Fibroblast of skin of right biceps (primary cell): ENCODE results near the gene TNS1.

ENCODE experiments used
- DNase-seq: peaks from one replicate; pipeline ENCODE4 v3.0.0-alpha.2; 2013

TNS1 gene

GRCh38 chr2:218015586-218016521 lies 13.1 kb upstream of the TNS1 start:
- no peak for DNase-seq

DNA sequence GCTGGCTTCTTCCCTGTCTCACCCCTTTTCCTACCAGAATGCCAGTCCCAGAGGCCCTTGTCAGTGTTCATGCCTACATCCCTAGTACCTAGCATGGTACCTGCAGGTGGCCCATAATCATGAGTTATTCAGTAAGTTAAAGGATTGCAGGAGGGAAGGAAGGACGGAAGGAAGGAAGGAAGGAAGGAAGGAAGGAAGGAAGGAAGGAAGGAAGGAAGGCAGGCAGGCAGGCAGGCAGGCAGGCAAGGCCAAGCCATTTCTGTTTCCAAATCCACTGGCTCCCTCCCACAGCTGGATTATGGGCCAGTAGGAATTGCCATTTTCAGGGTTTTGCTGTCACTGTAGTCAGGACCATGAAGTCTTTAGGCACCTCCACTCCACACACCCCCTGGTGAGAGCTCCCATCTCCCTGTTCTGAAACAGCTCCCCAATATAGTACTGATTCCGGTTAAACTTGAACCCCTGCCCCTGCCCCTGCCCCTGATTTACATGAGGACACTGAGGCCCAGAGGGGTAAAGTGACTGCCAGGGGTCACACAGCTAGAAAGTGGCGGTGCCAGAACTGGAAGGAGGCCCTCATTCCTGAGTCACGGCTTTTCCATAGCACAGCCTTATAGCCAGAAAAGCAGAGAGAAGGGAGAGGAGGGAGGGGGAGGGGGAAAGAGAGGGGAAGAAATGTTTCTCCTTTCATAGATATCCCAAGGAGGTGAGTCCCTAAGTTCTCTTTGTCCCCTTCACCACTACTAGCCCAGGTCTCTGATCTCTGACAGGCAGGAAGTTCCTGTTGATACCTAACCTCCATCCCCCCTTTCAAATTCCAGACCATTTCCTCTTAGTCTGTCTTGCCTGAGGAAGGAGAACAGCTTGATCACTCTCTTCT lies 12.2 kb upstream of the TNS1 start:
- peak; percentile 49 for DNase-seq

- DNase-seq: no peak
These were observed 10.5 kb upstream of the TNS1 start for GRCh38 chr2:218013289-218013688.

DNA sequence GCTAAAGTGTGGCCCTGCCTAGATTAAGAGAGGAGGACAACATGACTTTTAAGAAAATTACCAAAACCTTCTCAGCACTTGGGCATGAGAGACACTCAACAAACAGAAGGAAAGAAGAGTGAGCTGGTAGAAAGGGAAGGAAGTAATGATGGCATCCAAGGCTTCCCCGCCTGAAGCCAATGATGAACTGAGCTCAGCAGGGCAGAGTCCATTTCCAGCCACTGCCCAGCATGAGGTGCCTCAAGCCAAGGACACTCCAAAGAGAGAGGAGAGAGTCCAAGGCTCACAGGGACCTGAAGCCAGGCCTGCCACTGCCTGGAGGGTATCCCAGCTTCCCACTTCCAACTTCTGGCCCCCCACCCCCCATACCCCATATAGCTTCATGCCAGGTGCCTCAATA lies 9.5 kb upstream of the TNS1 start:
- no peak for DNase-seq

DNA sequence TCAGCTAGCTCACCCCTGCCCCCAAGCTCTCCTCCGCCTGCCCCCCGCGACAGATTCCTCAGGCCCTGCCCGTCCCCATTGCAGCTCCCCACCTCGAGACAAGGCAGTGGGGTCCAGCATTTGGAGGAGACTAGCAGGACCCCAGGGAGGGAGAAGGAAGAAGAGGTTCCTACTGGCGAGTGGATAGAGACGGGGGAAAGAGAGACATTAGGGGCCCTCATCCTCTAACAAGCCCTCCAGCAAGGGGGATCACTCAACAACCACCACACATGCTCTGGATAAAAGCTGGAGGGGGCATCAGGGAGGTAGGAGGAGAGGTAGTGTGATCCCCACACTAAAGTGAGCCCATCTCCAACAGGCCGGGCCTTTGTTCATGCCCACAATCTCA lies 8.9 kb upstream of the TNS1 start:
- DNase-seq: no peak

DNA sequence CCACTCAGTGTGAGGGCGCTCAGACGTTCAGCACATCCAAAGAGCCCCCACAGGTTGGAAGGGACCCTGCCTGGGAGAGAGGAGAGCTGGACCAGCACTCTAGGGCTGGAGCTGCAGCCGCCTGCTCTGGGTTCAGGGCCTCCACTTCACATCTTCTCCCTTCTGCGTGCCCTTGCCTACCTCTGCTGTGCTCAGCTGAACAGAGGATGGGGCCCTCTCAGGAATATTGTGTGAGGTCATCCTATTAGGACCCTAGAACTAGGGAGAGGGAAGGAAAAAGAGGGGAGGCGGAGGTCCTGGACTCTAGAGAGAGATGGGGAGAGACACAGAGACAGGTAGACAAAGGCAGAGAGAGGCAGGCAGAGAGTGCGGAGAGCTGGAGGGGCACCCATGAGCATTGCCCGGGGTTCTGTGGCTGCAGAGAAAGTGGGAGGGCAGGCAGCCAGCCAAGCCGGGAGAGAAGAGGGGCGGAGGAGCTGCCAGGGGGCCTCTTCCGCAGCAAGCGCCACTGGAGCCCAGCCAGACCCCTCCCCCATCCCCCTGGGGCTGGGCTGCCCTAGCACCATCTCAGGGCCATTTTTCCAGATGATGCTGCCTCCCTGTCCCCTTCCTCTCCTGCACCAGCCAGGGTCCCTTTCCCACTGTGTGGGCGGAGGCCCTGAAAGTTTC lies 8.3 kb upstream of the TNS1 start:
- DNase-seq: no peak

DNA sequence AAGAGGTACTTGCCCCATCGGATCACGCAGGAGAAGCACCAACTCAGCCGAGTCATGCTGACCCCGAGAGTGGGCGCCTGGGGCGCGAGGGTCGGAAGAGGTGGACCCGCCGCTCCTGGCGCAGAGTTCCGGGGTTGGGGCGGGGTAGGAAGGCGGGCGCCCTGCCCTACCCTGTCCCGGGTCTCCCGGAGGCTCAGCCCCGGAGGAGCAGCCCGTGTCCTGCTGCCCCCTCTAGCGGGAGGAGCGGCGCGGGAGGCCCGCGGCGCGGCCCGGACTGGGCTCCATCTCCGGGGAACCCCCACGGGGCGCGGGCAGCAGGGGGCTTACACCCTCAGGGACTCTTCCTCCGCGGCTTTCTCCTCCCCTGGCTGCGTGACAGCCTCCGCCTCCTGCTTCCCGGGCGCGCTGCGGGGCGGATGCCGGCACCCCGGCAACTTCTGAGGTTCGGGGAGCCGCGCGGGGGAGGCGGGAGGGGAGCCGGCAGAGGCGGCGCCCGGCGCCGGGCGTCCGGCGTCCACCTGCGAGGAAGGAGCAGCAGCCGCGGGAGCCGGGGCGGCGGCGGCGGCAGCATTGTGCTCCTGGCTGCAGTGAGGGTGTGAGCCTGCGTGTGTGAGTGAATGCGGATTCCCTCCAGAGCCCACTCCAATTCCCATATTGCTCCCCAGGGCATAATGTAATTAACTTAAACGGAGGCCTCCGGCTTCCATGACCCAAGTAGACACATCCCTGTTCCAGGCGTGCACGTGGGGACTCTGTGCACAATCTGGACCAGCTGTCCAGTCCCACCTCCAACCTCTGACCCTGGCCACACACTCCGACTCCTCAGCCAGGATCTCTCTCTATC lies 7.6 kb upstream of the TNS1 start:
- peak; percentile 64 for DNase-seq

DNA sequence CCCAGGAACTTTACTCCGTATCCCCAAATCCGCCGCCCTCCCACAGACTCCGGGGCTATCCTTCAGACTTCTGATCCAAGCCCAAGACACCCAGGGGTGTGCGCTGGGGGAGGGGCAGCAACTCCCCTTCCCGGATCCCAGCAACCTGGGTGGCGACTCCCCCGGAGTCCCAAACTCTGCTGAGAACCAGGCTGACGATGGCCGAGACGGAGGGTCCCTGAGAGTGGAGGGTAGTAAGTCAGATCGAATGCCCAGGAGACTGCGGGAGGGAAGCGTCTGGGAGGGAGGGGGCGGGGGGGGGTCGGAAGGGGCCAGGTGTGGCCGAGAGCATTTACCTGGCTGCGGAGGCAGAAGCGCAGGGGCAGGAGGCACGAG lies 7.0 kb upstream of the TNS1 start:
- DNase-seq: no peak

DNA sequence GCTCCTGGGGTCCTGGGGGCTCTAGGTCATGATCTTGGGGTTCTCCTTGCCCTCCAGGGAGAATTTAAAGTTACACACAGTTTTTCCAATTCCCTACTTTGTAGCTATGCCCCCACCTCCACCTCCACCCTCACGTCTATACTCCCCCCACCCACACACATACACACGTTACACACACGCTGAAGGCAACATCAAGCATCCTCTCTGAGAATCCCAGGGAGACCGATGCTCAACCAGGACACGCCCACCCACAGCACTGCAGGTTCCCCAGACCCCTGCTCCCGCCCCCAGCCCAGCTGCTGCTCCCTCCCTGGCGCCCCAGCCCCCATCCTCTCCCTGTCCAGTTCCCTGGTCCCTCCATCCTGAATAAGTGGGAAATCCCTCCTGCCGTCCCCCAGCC lies 6.4 kb upstream of the TNS1 start:
- DNase-seq: no peak

- peak; percentile 68 for DNase-seq
These were observed 5.6 kb upstream of the TNS1 start for GRCh38 chr2:218008060-218009040.

GRCh38 chr2:218006741-218007140 lies 3.9 kb upstream of the TNS1 start:
- no peak for DNase-seq

GRCh38 chr2:218005486-218005885 lies 2.7 kb upstream of the TNS1 start:
- DNase-seq: peak; percentile 45

GRCh38 chr2:218005028-218005427 lies 2.2 kb upstream of the TNS1 start:
- DNase-seq: no peak

- DNase-seq: peak; percentile 90
These were observed 1.2 kb upstream of the TNS1 start for GRCh38 chr2:218003981-218004419.

GRCh38 chr2:218003281-218003944 lies 618 bp upstream of the TNS1 start:
- DNase-seq: peak; percentile 84

- no peak for DNase-seq
These were observed 501 bp downstream of the TNS1 start for GRCh38 chr2:218002143-218002844.

- peak; percentile 40 for DNase-seq
These were observed 1.2 kb downstream of the TNS1 start for GRCh38 chr2:218001629-218002028.

- peak; percentile 74 for DNase-seq
These were observed 2.7 kb downstream of the TNS1 start for GRCh38 chr2:218000136-218000535.

GRCh38 chr2:217999595-217999959 lies 3.2 kb downstream of the TNS1 start:
- DNase-seq: no peak
